HCT116 (cell line): Measurements from ENCODE around the gene NUTM2F. TPM values are rescaled to one million over a fixed set of nuclear protein-coding genes. Genes with fewer than 3 reads are reported as not detected.

ENCODE experiments used
- ATAC-seq: fragments of 200-7000 bp; cut with Tn5 transposase; 2 replicates; pipeline ENCODE4 v1.9.1; 2020; ENCODE audit warnings: mild to moderate bottlenecking, moderate library complexity
- BruUV-seq: library from RNA; stranded (reverse); fragments of 400-500 nt; replicated peaks from 2 replicates; lab custom pipeline; 2021; lab: Mats Ljungman, UMichigan
- CTCF ChIA-PET: fragments of 300-600 bp; sonication (Branson Sonifier 250); formaldehyde crosslinking; loops from one replicate; lab custom pipeline; 2021; ENCODE audit warnings: antibody characterized with exemption; lab: Charles Lee
- POLR2A ChIA-PET: fragments of 300-600, 350-600 bp; sonication (Branson Sonifier 250); formaldehyde crosslinking; loops from one replicate; lab custom pipeline; 2021; ENCODE audit warnings: antibody characterized with exemption; lab: Charles Lee
- RAD21 ChIA-PET, 2 experiments: fragments of 300-600 bp; sonication (Branson Sonifier 250); formaldehyde crosslinking; loops; one replicate each; lab custom pipeline; 2023; ENCODE audit warnings: low total read pairs in 2 of 2; ENCODE audit not compliant: uncharacterized antibody in 2 of 2, unreplicated experiment in 2 of 2, low non-redundant PET in 1 of 2; lab: Charles Lee
- DNase-seq: peaks from one replicate; pipeline ENCODE4 v3.0.0-alpha.2; 2010; ENCODE audit warnings: low read depth, low spot score
- H2AFZ ChIP-seq: fragments of 200-600 bp; shearing (Covaris generic), sonication (generic); 2 replicates; pipeline ENCODE4 v1.6.1; 2017; ENCODE audit warnings: low read depth, mixed run types, mixed read lengths, antibody characterized with exemption, low read length; ENCODE audit not compliant: poor library complexity, severe bottlenecking
- H3K27ac ChIP-seq: 2 replicates; pipeline ENCODE4 v1.5.1; 2012; ENCODE audit warnings: low read depth, low read length
- H3K27me3 ChIP-seq: fragments of 200-600 bp; sonication (generic); 2 replicates; pipeline ENCODE4 v1.6.1; 2016; ENCODE audit warnings: mixed run types, low read length, mixed read lengths; ENCODE audit not compliant: insufficient read depth
- H3K36me3 ChIP-seq, 2 experiments: fragments of 200-500 bp in 1 of 2; fragments of 200-600 bp in 1 of 2; sonication (Bioruptor generic) in 1 of 2; sonication (generic) in 1 of 2; 2 replicates each; pipeline versions ENCODE4 v1.5.1 to v1.6.1; 2014 to 2016; ENCODE audit warnings: low read length in 2 of 2, inconsistent platforms in 1 of 2, mixed read lengths in 1 of 2, mixed run types in 1 of 2; ENCODE audit not compliant: insufficient read depth in 2 of 2, control insufficient read depth in 1 of 2
- H3K4me1 ChIP-seq, 2 experiments: fragments of 200-600 bp in 1 of 2; sonication (generic) in 1 of 2; 2 replicates each; pipeline versions ENCODE4 v1.5.1 to v1.6.1; 2012 to 2017; ENCODE audit warnings: low read length in 2 of 2, inconsistent platforms in 1 of 2, mild to moderate bottlenecking in 1 of 2, mixed read lengths in 1 of 2, mixed run types in 1 of 2, moderate library complexity in 1 of 2; ENCODE audit not compliant: insufficient read depth in 2 of 2, control insufficient read depth in 1 of 2
- H3K4me2 ChIP-seq: fragments of 200-600 bp; sonication (generic); 2 replicates; pipeline ENCODE4 v1.6.1; 2017; ENCODE audit warnings: mixed run types, low read length, mixed read lengths
- H3K4me3 ChIP-seq, 2 experiments: fragments of 200-600 bp in 1 of 2; sonication (generic) in 1 of 2; replicated peaks in 1 of 2; 2 replicates each; pipeline ENCODE4 v1.5.1; 2011 to 2016; ENCODE audit warnings: low read length in 2 of 2, control low read depth in 1 of 2, low read depth in 1 of 2, mild to moderate bottlenecking in 1 of 2, mixed read lengths in 1 of 2, mixed run types in 1 of 2
- H3K79me2 ChIP-seq: fragments of 200-600 bp; sonication (generic); 2 replicates; pipeline ENCODE4 v1.6.1; 2017; ENCODE audit warnings: mild to moderate bottlenecking, mixed run types, low read length, moderate library complexity, mixed read lengths; ENCODE audit not compliant: insufficient read depth
- H3K9ac ChIP-seq: fragments of 200-600 bp; sonication (generic); 2 replicates; pipeline ENCODE4 v1.6.1; 2016; ENCODE audit warnings: low read length, mixed read lengths
- H3K9me2 ChIP-seq: fragments of 200-600 bp; sonication (generic), shearing (Covaris generic); 2 replicates; pipeline ENCODE4 v1.6.1; 2017; ENCODE audit warnings: mixed run types, mild to moderate bottlenecking, moderate library complexity; ENCODE audit not compliant: insufficient read depth
- H3K9me3 ChIP-seq, 2 experiments: fragments of 200-500 bp in 1 of 2; fragments of 200-600 bp in 1 of 2; sonication (Bioruptor generic) in 1 of 2; sonication (generic) in 1 of 2; 2 replicates each; pipeline ENCODE4 v1.6.1; 2014 to 2017; ENCODE audit warnings: low read length in 2 of 2, mixed read lengths in 2 of 2, inconsistent platforms in 1 of 2, low read depth in 1 of 2, mild to moderate bottlenecking in 1 of 2, mixed run types in 1 of 2, moderate library complexity in 1 of 2; ENCODE audit not compliant: control insufficient read depth in 1 of 2, insufficient read depth in 1 of 2
- H4K20me1 ChIP-seq: fragments of 200-600 bp; sonication (generic), shearing (Covaris generic); 2 replicates; pipeline ENCODE4 v1.6.1; 2017; ENCODE audit warnings: mixed run types, mild to moderate bottlenecking, moderate library complexity; ENCODE audit not compliant: insufficient read depth
- EGR1 ChIP-seq: IDR thresholded peaks from 2 replicates; pipeline ENCODE4 v1.6.1; 2012; ENCODE audit warnings: low read depth
- ELF1 ChIP-seq: IDR thresholded peaks from 2 replicates; pipeline ENCODE4 v1.6.1; 2012; ENCODE audit warnings: low read depth, borderline replicate concordance
- EZH2 ChIP-seq: fragments of 200-600 bp; sonication (generic); IDR thresholded peaks from 2 replicates; pipeline ENCODE4 v1.6.1; 2017; ENCODE audit warnings: antibody characterized with exemption, mixed run types
- EZH2phosphoT487 ChIP-seq: fragments of 200-600 bp; IDR thresholded peaks from 2 replicates; pipeline ENCODE4 v1.6.1; 2018; ENCODE audit warnings: antibody characterized with exemption, borderline replicate concordance
- FOSL1 ChIP-seq: IDR thresholded peaks from 2 replicates; pipeline ENCODE4 v1.6.1; 2012; ENCODE audit warnings: low read depth
- JUND ChIP-seq: IDR thresholded peaks from 2 replicates; pipeline ENCODE4 v1.6.1; 2012
- POLR2A ChIP-seq: IDR thresholded peaks from 2 replicates; pipeline ENCODE4 v1.7.0; 2011; ENCODE audit warnings: borderline replicate concordance; ENCODE audit not compliant: insufficient read depth, insufficient read length; ENCODE audit errors: extremely low read depth
- SIN3A ChIP-seq: IDR thresholded peaks from 2 replicates; pipeline ENCODE4 v1.6.1; 2012; ENCODE audit warnings: low read depth
- SP1 ChIP-seq: IDR thresholded peaks from 2 replicates; pipeline ENCODE4 v1.6.1; 2012; ENCODE audit warnings: low read depth
- SRF ChIP-seq: IDR thresholded peaks from 2 replicates; pipeline ENCODE4 v1.6.1; 2012; ENCODE audit warnings: low read depth
- TCF7L2 ChIP-seq: IDR thresholded peaks from 2 replicates; pipeline ENCODE4 v1.7.0; 2011; ENCODE audit warnings: borderline replicate concordance, inconsistent platforms; ENCODE audit not compliant: insufficient read depth, insufficient read length; ENCODE audit errors: extremely low read depth
- YY1 ChIP-seq: IDR thresholded peaks from 2 replicates; pipeline ENCODE4 v1.6.1; 2011; ENCODE audit warnings: low read length, low read depth, moderate library complexity, mild to moderate bottlenecking; ENCODE audit not compliant: insufficient replicate concordance; ENCODE audit errors: extremely low read depth
- ZFX ChIP-seq: fragments of 450-650 bp; IDR thresholded peaks from 2 replicates; pipeline ENCODE4 v1.6.1; 2017
- intact Hi-C: fragments of 100-400 bp; cut with micrococcal nuclease; formaldehyde crosslinking; loops from 2 replicates; pipeline ENCODE4 v1.10.0; 2022
- total RNA-seq: library from RNA; stranded (reverse); gene quantifications from one replicate; pipeline ENCODE4 v1.2.1, GENCODE V29; 2021; ENCODE audit not compliant: unreplicated experiment
- TF ChIP-seq, protein P1 (sequence below): IDR thresholded peaks from 2 replicates; pipeline ENCODE4 v1.6.1; 2012
- TF ChIP-seq, protein P2 (sequence below): IDR thresholded peaks from 2 replicates; pipeline ENCODE4 v1.6.1; 2012
- TF ChIP-seq, protein P3 (sequence below): IDR thresholded peaks from 2 replicates; pipeline ENCODE4 v1.6.1; 2012; ENCODE audit warnings: low read depth
- TF ChIP-seq, protein P4 (sequence below): IDR thresholded peaks from 2 replicates; pipeline ENCODE4 v1.6.1; 2011; ENCODE audit warnings: mild to moderate bottlenecking, low read length, moderate library complexity; ENCODE audit not compliant: insufficient replicate concordance; ENCODE audit errors: extremely low read depth

The NUTM2F gene
- total RNA-seq, 1 experiment from 2014 or later: not detected

DNA sequence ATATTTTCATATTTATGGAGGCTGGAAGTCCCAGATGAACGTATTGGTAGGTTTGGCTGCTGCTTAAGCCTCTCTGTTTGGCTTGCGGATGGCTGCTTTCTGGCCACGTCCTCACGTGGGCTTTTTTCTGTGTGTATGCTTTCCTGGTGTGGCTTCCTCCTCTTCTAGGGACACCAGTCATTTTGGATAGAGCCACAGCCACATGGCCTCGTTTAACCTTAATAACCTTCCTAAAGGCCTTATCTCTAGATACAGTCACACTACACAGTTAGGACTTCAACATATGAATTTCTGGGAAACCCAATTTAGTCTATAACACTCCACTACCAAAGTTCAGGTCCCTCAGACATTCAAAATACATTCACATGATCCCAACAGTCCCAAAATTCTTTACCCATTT lies 26.9 kb downstream of the NUTM2F start:
- RAD21 ChIA-PET: no interaction called here
- TF ChIP-seq EZH2phosphoT487 (no peak), TCF7L2 (no peak), SRF (no peak), ELF1 (no peak), EZH2 (no peak), SP1 (no peak), ZFX (no peak), EGR1 (no peak), SIN3A (no peak), JUND (no peak), FOSL1 (no peak), YY1 (no peak), POLR2A (no peak)
- TF ChIP-seq, protein P1, sequence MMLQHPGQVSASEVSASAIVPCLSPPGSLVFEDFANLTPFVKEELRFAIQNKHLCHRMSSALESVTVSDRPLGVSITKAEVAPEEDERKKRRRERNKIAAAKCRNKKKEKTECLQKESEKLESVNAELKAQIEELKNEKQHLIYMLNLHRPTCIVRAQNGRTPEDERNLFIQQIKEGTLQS: no peak
- TF ChIP-seq, protein P2, sequence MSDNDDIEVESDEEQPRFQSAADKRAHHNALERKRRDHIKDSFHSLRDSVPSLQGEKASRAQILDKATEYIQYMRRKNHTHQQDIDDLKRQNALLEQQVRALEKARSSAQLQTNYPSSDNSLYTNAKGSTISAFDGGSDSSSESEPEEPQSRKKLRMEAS: no peak
- TF ChIP-seq, protein P3, sequence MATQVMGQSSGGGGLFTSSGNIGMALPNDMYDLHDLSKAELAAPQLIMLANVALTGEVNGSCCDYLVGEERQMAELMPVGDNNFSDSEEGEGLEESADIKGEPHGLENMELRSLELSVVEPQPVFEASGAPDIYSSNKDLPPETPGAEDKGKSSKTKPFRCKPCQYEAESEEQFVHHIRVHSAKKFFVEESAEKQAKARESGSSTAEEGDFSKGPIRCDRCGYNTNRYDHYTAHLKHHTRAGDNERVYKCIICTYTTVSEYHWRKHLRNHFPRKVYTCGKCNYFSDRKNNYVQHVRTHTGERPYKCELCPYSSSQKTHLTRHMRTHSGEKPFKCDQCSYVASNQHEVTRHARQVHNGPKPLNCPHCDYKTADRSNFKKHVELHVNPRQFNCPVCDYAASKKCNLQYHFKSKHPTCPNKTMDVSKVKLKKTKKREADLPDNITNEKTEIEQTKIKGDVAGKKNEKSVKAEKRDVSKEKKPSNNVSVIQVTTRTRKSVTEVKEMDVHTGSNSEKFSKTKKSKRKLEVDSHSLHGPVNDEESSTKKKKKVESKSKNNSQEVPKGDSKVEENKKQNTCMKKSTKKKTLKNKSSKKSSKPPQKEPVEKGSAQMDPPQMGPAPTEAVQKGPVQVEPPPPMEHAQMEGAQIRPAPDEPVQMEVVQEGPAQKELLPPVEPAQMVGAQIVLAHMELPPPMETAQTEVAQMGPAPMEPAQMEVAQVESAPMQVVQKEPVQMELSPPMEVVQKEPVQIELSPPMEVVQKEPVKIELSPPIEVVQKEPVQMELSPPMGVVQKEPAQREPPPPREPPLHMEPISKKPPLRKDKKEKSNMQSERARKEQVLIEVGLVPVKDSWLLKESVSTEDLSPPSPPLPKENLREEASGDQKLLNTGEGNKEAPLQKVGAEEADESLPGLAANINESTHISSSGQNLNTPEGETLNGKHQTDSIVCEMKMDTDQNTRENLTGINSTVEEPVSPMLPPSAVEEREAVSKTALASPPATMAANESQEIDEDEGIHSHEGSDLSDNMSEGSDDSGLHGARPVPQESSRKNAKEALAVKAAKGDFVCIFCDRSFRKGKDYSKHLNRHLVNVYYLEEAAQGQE: no peak
- TF ChIP-seq, protein P4, sequence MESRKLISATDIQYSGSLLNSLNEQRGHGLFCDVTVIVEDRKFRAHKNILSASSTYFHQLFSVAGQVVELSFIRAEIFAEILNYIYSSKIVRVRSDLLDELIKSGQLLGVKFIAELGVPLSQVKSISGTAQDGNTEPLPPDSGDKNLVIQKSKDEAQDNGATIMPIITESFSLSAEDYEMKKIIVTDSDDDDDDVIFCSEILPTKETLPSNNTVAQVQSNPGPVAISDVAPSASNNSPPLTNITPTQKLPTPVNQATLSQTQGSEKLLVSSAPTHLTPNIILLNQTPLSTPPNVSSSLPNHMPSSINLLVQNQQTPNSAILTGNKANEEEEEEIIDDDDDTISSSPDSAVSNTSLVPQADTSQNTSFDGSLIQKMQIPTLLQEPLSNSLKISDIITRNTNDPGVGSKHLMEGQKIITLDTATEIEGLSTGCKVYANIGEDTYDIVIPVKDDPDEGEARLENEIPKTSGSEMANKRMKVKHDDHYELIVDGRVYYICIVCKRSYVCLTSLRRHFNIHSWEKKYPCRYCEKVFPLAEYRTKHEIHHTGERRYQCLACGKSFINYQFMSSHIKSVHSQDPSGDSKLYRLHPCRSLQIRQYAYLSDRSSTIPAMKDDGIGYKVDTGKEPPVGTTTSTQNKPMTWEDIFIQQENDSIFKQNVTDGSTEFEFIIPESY: no peak
- BruUV-seq: no TSS peak
- no peaks in the 10 kb centered on the region for H3K9me3 ChIP-seq
- H3K4me3 ChIP-seq: no peak overlapping the region
- H3K9ac ChIP-seq: no peak overlapping the region
- H3K36me3 ChIP-seq: no peaks in the 10 kb centered on the region
- no peaks in the 10 kb centered on the region for H3K9me2 ChIP-seq
- H3K27me3 ChIP-seq: no peaks in the 10 kb centered on the region
- H3K4me2 ChIP-seq: no peak overlapping the region
- CTCF ChIA-PET: no interaction called here
- POLR2A ChIA-PET: no interaction called here
- no peak overlapping the region for H2AFZ ChIP-seq
- no peak overlapping the region for H3K27ac ChIP-seq
- no peaks in the 10 kb centered on the region for H3K79me2 ChIP-seq
- intact Hi-C loops: no loop called here
- no peak for DNase-seq
- H3K4me1 ChIP-seq: peaks cover 2 to 13% of the 10 kb centered on the region in 2 experiments; a peak in 1 of 4 replicates
- no peak for ATAC-seq
- no peaks in the 10 kb centered on the region for H4K20me1 ChIP-seq
